Body of pancreas (tissue), 4 donors: ENCODE measurements around the gene MC2R.

Experiments
- POLR2A ChIP-seq, 3 donors: fragments of 450-650 bp; IDR thresholded peaks; one replicate each; pipeline ENCODE4 v1.6.1; 2016; ENCODE audit warnings: antibody characterized with exemption in 3 of 3, mild to moderate bottlenecking in 2 of 3
- TF ChIP-seq, protein P1 (sequence below), 7 experiments: fragments of 450-650 bp in 4 of 7; fragments of 200-600 bp in 3 of 7; sonication (generic) in 3 of 7; IDR thresholded peaks; one replicate each; pipeline ENCODE4 v1.5.1; 2016 to 2019; ENCODE audit warnings: antibody characterized with exemption in 7 of 7

DNA sequence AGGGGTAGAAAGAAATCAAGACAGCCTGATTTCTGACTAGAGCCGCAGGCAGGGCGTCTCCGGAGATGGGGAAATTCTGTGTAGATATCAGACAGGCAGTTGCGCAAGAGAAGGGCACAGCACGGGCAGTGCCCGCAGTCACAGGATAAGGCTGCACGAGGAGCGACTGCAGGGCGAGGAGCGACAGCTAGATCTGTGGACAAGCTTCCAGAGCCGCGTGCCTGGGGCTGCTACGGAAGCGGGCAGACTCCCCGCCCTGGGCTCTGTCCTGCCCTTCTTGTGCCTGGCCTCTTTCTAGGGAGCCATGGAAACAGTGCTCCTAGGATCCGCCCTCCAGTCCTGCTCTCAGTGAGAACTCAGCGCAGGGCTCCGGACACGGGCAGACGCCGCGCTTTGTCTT is 78.8 kb downstream of the MC2R start:
- TF ChIP-seq, protein P1, sequence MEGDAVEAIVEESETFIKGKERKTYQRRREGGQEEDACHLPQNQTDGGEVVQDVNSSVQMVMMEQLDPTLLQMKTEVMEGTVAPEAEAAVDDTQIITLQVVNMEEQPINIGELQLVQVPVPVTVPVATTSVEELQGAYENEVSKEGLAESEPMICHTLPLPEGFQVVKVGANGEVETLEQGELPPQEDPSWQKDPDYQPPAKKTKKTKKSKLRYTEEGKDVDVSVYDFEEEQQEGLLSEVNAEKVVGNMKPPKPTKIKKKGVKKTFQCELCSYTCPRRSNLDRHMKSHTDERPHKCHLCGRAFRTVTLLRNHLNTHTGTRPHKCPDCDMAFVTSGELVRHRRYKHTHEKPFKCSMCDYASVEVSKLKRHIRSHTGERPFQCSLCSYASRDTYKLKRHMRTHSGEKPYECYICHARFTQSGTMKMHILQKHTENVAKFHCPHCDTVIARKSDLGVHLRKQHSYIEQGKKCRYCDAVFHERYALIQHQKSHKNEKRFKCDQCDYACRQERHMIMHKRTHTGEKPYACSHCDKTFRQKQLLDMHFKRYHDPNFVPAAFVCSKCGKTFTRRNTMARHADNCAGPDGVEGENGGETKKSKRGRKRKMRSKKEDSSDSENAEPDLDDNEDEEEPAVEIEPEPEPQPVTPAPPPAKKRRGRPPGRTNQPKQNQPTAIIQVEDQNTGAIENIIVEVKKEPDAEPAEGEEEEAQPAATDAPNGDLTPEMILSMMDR (IDR thresholded peaks at IDR 0.05) = no peak
- no peak for TF ChIP-seq POLR2A (IDR thresholded peaks at IDR 0.05)
